ENCODE measurements around the gene MPC1.

Gene MPC1

GRCh38 chr6:166343150-166343487, 39.6 kb downstream of the MPC1 start:
- no peak for DNase-seq

- DNase-seq, result peak; percentile 71
Measured at GRCh38 chr6:166342349-166343149, 40.2 kb downstream of the MPC1 start, which contains the start of gene SFT2D1. Gene SFT2D1 (minus strand): TSS chr6:166342545. CDS start chr6:166342481, 64 bp downstream.

GRCh38 chr6:166341977-166342348, 40.8 kb downstream of the MPC1 start:
- peak; percentile 36 for DNase-seq

- no peak for DNase-seq
Measured at GRCh38 chr6:166341464-166341863, 41.3 kb downstream of the MPC1 start.

GRCh38 chr6:166338854-166339253, 43.9 kb downstream of the MPC1 start:
- DNase-seq, result no peak

- no peak for DNase-seq
Measured at GRCh38 chr6:166336847-166337246, 45.9 kb downstream of the MPC1 start.

- no peak for DNase-seq
Measured at GRCh38 chr6:166335378-166336302, 47.1 kb downstream of the MPC1 start.

- no peak for DNase-seq
Measured at GRCh38 chr6:166334878-166335277, 47.9 kb downstream of the MPC1 start.

- DNase-seq, result no peak
Measured at GRCh38 chr6:166333172-166333995, 49.4 kb downstream of the MPC1 start.

- DNase-seq, result no peak
Measured at GRCh38 chr6:166331503-166332415, 51.0 kb downstream of the MPC1 start.

- DNase-seq, result no peak
Measured at GRCh38 chr6:166330612-166331011, 52.1 kb downstream of the MPC1 start.

- DNase-seq, result no peak
Measured at GRCh38 chr6:166325383-166326042, 57.2 kb downstream of the MPC1 start.

- DNase-seq, result no peak
Measured at GRCh38 chr6:166323395-166323794, 59.3 kb downstream of the MPC1 start.

GRCh38 chr6:166318649-166319600, 63.8 kb downstream of the MPC1 start:
- no peak for DNase-seq

GRCh38 chr6:166318227-166318626, 64.5 kb downstream of the MPC1 start:
- DNase-seq, result no peak

GRCh38 chr6:166317261-166318212, 65.2 kb downstream of the MPC1 start:
- no peak for DNase-seq

GRCh38 chr6:166315436-166315835, 67.3 kb downstream of the MPC1 start:
- no peak for DNase-seq

All from activated T-cell treated with anti-CD3 and anti-CD28 coated beads, Interleukin-2, amount 50 U/mL, for 1 hour (primary cell).